K562 (cell line): Measurements from ENCODE around the gene NKX2-1. TPM values are rescaled to one million over a fixed set of nuclear protein-coding genes. Genes with fewer than 3 reads are reported as not detected.

Experiments
- CREB1 ChIP-seq, 2 experiments: sonication (generic) in 1 of 2; formaldehyde crosslinking in 1 of 2; IDR thresholded peaks; 2 replicates each; pipeline versions ENCODE4 v1.6.1 to v1.8.0; 2012 to 2022; ENCODE audit warnings: inconsistent platforms in 1 of 2, mild to moderate bottlenecking in 1 of 2, missing genetic modification reagents in 1 of 2, moderate library complexity in 1 of 2
- CREB5 ChIP-seq: fragments of 250-450 bp; sonication (Bioruptor Pico); IDR thresholded peaks from 2 replicates; pipeline ENCODE4 v1.5.0; 2020; ENCODE audit warnings: mild to moderate bottlenecking
- CTCF ChIP-seq, 3 experiments: IDR thresholded peaks in 2 of 3; conservative IDR thresholded peaks in 1 of 3; 2 replicates each; pipeline ENCODE4 v1.5.1; 2011 to 2012; ENCODE audit warnings: low read length in 3 of 3, mild to moderate bottlenecking in 3 of 3, control low read depth in 2 of 3, improper control_type of control experiment in 1 of 3, inconsistent platforms in 1 of 3, low read depth in 1 of 3, mixed read lengths in 1 of 3, moderate library complexity in 1 of 3; ENCODE audit not compliant: insufficient read depth in 2 of 3
- E2F1 ChIP-seq: sonication (generic); formaldehyde crosslinking; IDR thresholded peaks from 2 replicates; pipeline ENCODE4 v1.8.1; 2023; ENCODE audit warnings: mild to moderate bottlenecking, missing genetic modification reagents, moderate library complexity
- E2F3 ChIP-seq: fragments of 250-450 bp; sonication (Bioruptor Pico); IDR thresholded peaks from 2 replicates; pipeline ENCODE4 v1.4.0; 2020; ENCODE audit warnings: mild to moderate bottlenecking
- HDAC6 ChIP-seq: IDR thresholded peaks from 2 replicates; pipeline ENCODE4 v1.6.1; 2012; ENCODE audit warnings: low read depth, mild to moderate bottlenecking, control low read depth, inconsistent platforms, low read length, moderate library complexity
- MTA1 ChIP-seq: fragments of 450-650 bp; IDR thresholded peaks from 2 replicates; pipeline ENCODE4 v1.6.1; 2017; ENCODE audit warnings: borderline replicate concordance
- MYC ChIP-seq, 2 experiments: fragments of 250-450 bp in 1 of 2; sonication (Bioruptor Pico) in 1 of 2; IDR thresholded peaks; 2 replicates each; pipeline versions ENCODE4 v1.5.1 to v1.6.1; 2012 to 2021; ENCODE audit warnings: low read depth in 2 of 2, borderline replicate concordance in 1 of 2, improper control_type of control experiment in 1 of 2, low read length in 1 of 2, mild to moderate bottlenecking in 1 of 2, moderate library complexity in 1 of 2
- NFE2 ChIP-seq: IDR thresholded peaks from 2 replicates; pipeline ENCODE4 v1.6.1; 2014; ENCODE audit warnings: antibody characterized with exemption, low read depth
- OTX1 ChIP-seq: fragments of 450-650 bp; formaldehyde crosslinking; IDR thresholded peaks from 2 replicates; pipeline ENCODE4 v1.4.0; 2022; ENCODE audit warnings: mild to moderate bottlenecking
- THAP7 ChIP-seq: fragments of 250-450 bp; sonication (Bioruptor Pico); IDR thresholded peaks from 2 replicates; pipeline ENCODE4 v1.5.0; 2021
- ZNF277 ChIP-seq: fragments of 250-450 bp; sonication (Bioruptor Pico); IDR thresholded peaks from 2 replicates; pipeline ENCODE4 v1.8.0; 2022; ENCODE audit warnings: inconsistent platforms, mild to moderate bottlenecking, moderate library complexity, borderline replicate concordance
- ZNF280B ChIP-seq: fragments of 250-450 bp; sonication (Bioruptor Pico); IDR thresholded peaks from 2 replicates; pipeline ENCODE4 v1.5.1; 2021; ENCODE audit warnings: mild to moderate bottlenecking
- ZNF592 ChIP-seq: fragments of 450-650 bp; IDR thresholded peaks from 2 replicates; pipeline ENCODE4 v1.6.1; 2017; ENCODE audit warnings: antibody characterized with exemption, mild to moderate bottlenecking
- polyA plus RNA-seq, 8 experiments: library from polyadenylated mRNA; depleted of rRNA in 4 of 8; stranded (reverse) in 5 of 8; unstranded in 3 of 8; fragments of >200 nt; fragmentation: Nextera tagmentation in 2 of 8; fragmentation: Illumina TruSeq in 1 of 8; extraction: Ambion mirVana in 2 of 8; extraction: Trizol in 1 of 8; gene quantifications; 2 replicates each; pipeline versions ENCODE4 v1.2.1 to v1.2.3, GENCODE V29; 2011 to 2014; ENCODE audit warnings: inconsistent platforms in 1 of 8, missing spikeins in 1 of 8
- total RNA-seq, 7 experiments: library from RNA; depleted of rRNA in 6 of 7; stranded (reverse); fragments of >200 nt in 6 of 7; fragmentation: Illumina TruSeq in 2 of 7; extraction: Trizol in 2 of 7; gene quantifications; 2 replicates each; pipeline versions ENCODE4 v1.2.1 to v1.2.3, GENCODE V29; 2011 to 2021; ENCODE audit warnings: low replicate concordance in 1 of 7

NKX2-1 gene
- total and polyA plus RNA-seq, 9 of the 15 experiments (the other 6 are each of a cell fraction or from before 2014, with no cell fraction given), result 0.11 TPM; not detected in 8

GRCh38 chr14:36518031-36518585, 1.9 kb downstream of the NKX2-1 start (continued):
- no peak for TF ChIP-seq E2F1 (CRISPR knock-in tag)
- TF ChIP-seq E2F3, result no peak
- TF ChIP-seq CTCF (IDR thresholded peaks at IDR 0.05 in 2 of 3, conservative IDR thresholded peaks at IDR 0.05 in 1 of 3; ENCODE audit: insufficient read depth in 2 of 3, low read depth in 1 of 3, low read length in 3 of 3), result no peak
- no peak for TF ChIP-seq ZNF280B
- TF ChIP-seq HDAC6, result no peak
- TF ChIP-seq MYC (IDR thresholded peaks at IDR 0.05; ENCODE audit: low read depth, low read length), result no peak
- TF ChIP-seq MYC (CRISPR knock-in tag; IDR thresholded peaks at IDR 0.05; ENCODE audit: borderline replicate concordance, low read depth), result no peak
- no peak for TF ChIP-seq CREB1 (IDR thresholded peaks at IDR 0.05)
- TF ChIP-seq CREB1 (CRISPR knock-in tag; IDR thresholded peaks at IDR 0.05), result no peak
- no peak for TF ChIP-seq ZNF277 (CRISPR knock-in tag)
- no peak for TF ChIP-seq MTA1
- no peak for TF ChIP-seq NFE2
- TF ChIP-seq OTX1 (CRISPR knock-in tag), result no peak
- no peak for TF ChIP-seq ZNF592
- no peak for TF ChIP-seq CREB5
- no peak for TF ChIP-seq THAP7 (CRISPR knock-in tag)
